NCI-H2227 (cell line): ENCODE results near the gene ATP7B.
A peak's percentile ranks its signal among the peaks of the same experiment; 100 is the strongest.
"Not testable (repeated sequence)": the region's sequence is repeated elsewhere in the genome, so short reads cannot be mapped to it uniquely, and the experiment has no call there.

Experiments
- DNase-seq: peaks from one replicate; lab custom pipeline; 2025; ENCODE audit not compliant: unreplicated experiment; lab: John Stamatoyannopoulos, UW

The ATP7B gene

GRCh38 chr13:52010890-52011631, at the start of gene ATP7B:
ATP7B (minus strand) TSS chr13:52011450; CDS start chr13:52011337, 113 bp downstream.
- DNase-seq = peak; percentile 25

- no peak for DNase-seq
Observed at GRCh38 chr13:52053460-52053859, 42.2 kb upstream of the ATP7B start.

GRCh38 chr13:52051400-52051799, 40.1 kb upstream of the ATP7B start:
- DNase-seq = no peak

- no peak for DNase-seq
Observed at GRCh38 chr13:52048516-52048915, 37.3 kb upstream of the ATP7B start.

- DNase-seq = no peak
Observed at GRCh38 chr13:52047463-52047862, 36.2 kb upstream of the ATP7B start.

- no peak for DNase-seq
Observed at GRCh38 chr13:52043675-52044074, 32.4 kb upstream of the ATP7B start.

- no peak for DNase-seq
Observed at GRCh38 chr13:52036037-52036436, 24.8 kb upstream of the ATP7B start.

- DNase-seq = no peak
Observed at GRCh38 chr13:52034616-52035226, 23.5 kb upstream of the ATP7B start.

- DNase-seq = no peak
Observed at GRCh38 chr13:52033039-52033438, 21.8 kb upstream of the ATP7B start.

GRCh38 chr13:52030401-52030800, 19.2 kb upstream of the ATP7B start:
- not testable (repeated sequence) for DNase-seq

GRCh38 chr13:52029569-52029968, 18.3 kb upstream of the ATP7B start:
- no peak for DNase-seq

GRCh38 chr13:52027832-52028231, 16.6 kb upstream of the ATP7B start:
- no peak for DNase-seq

- no peak for DNase-seq
Observed at GRCh38 chr13:52026246-52026626, 15.0 kb upstream of the ATP7B start.

- no peak for DNase-seq
Observed at GRCh38 chr13:52025475-52026245, 14.4 kb upstream of the ATP7B start.

GRCh38 chr13:52024481-52024880, 13.2 kb upstream of the ATP7B start, which contains the start of gene UTP14C:
UTP14C (plus strand) TSS chr13:52024691; CDS start chr13:52028805, 4,114 bp downstream.
- DNase-seq = no peak

GRCh38 chr13:52022356-52022755, 11.1 kb upstream of the ATP7B start:
- DNase-seq = no peak

GRCh38 chr13:52020191-52020590, 8.9 kb upstream of the ATP7B start:
- no peak for DNase-seq

GRCh38 chr13:52016296-52016695, 5.0 kb upstream of the ATP7B start:
- DNase-seq = no peak

GRCh38 chr13:52012512-52012836, 1.2 kb upstream of the ATP7B start:
- no peak for DNase-seq

- DNase-seq = peak; percentile 97
Observed at GRCh38 chr13:52011632-52012511, 622 bp upstream of the ATP7B start, which contains the start of gene ALG11. ALG11 (plus strand) TSS chr13:52012398; CDS start chr13:52012419, 21 bp downstream.

- DNase-seq = no peak
Observed at GRCh38 chr13:52009946-52010345, 1.3 kb downstream of the ATP7B start.
